Measurements from ENCODE around the gene SEPTIN12.

GRCh38 chr16:4828567-4829321 is 40.6 kb upstream of the SEPTIN12 start:
- TF ChIP-seq, protein P1, sequence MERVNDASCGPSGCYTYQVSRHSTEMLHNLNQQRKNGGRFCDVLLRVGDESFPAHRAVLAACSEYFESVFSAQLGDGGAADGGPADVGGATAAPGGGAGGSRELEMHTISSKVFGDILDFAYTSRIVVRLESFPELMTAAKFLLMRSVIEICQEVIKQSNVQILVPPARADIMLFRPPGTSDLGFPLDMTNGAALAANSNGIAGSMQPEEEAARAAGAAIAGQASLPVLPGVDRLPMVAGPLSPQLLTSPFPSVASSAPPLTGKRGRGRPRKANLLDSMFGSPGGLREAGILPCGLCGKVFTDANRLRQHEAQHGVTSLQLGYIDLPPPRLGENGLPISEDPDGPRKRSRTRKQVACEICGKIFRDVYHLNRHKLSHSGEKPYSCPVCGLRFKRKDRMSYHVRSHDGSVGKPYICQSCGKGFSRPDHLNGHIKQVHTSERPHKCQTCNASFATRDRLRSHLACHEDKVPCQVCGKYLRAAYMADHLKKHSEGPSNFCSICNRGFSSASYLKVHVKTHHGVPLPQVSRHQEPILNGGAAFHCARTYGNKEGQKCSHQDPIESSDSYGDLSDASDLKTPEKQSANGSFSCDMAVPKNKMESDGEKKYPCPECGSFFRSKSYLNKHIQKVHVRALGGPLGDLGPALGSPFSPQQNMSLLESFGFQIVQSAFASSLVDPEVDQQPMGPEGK (CRISPR knock-in tag; IDR thresholded peaks at IDR 0.05; ENCODE audit: borderline replicate concordance) = no peak
- TF ChIP-seq CSDC2 (CRISPR knock-in tag; IDR thresholded peaks at IDR 0.05) (no peak), CREB5 (CRISPR knock-in tag; IDR thresholded peaks at IDR 0.05; ENCODE audit: low read depth) (no peak), TSHZ2 (CRISPR knock-in tag; IDR thresholded peaks at IDR 0.05) (no peak), ZFP3 (CRISPR knock-in tag; IDR thresholded peaks at IDR 0.05) (no peak), ZFP30 (CRISPR knock-in tag; IDR thresholded peaks at IDR 0.05) (no peak), PPARA (CRISPR knock-in tag; IDR thresholded peaks at IDR 0.05; ENCODE audit: borderline replicate concordance) (no peak), OSR1 (CRISPR knock-in tag; IDR thresholded peaks at IDR 0.05) (no peak), BACH2 (CRISPR knock-in tag; IDR thresholded peaks at IDR 0.05; ENCODE audit: borderline replicate concordance) (no peak)
